GM23248 (cell line): ENCODE results near the gene SLC9A4. TPM values are rescaled to one million over a fixed set of nuclear protein-coding genes. Genes with fewer than 3 reads are reported as not detected.

Experiments
- DNase-seq: peaks from one replicate; pipeline ENCODE4 v3.0.0-alpha.2; 2015
- H2AFZ ChIP-seq: fragments of 200-600 bp; sonication (generic); 2 replicates; pipeline ENCODE4 v1.6.1; 2016; ENCODE audit warnings: antibody characterized with exemption
- H3F3A ChIP-seq: fragments of 200-600 bp; sonication (generic); 2 replicates; pipeline ENCODE4 v1.6.1; 2016; ENCODE audit warnings: mild to moderate bottlenecking, antibody characterized with exemption, mixed run types; ENCODE audit not compliant: insufficient read depth
- H3K27ac ChIP-seq: fragments of 200-600 bp; sonication (generic); 2 replicates; pipeline ENCODE4 v1.5.1; 2016; ENCODE audit warnings: mild to moderate bottlenecking
- H3K27me3 ChIP-seq: fragments of 200-600 bp; sonication (generic); replicated peaks from 2 replicates; pipeline ENCODE4 v1.6.1; 2016; ENCODE audit warnings: mild to moderate bottlenecking; ENCODE audit not compliant: insufficient read depth
- H3K36me3 ChIP-seq: fragments of 200-600 bp; sonication (generic); 2 replicates; pipeline ENCODE4 v1.6.1; 2016; ENCODE audit warnings: low read depth, mild to moderate bottlenecking
- H3K4me1 ChIP-seq: fragments of 200-600 bp; sonication (generic); 2 replicates; pipeline ENCODE4 v1.6.1; 2016; ENCODE audit warnings: mild to moderate bottlenecking; ENCODE audit not compliant: insufficient read depth
- H3K4me2 ChIP-seq: fragments of 200-600 bp; sonication (generic); one replicate; pipeline ENCODE4 v1.6.1; 2016; ENCODE audit warnings: mild to moderate bottlenecking; ENCODE audit not compliant: unreplicated experiment
- H3K4me3 ChIP-seq: fragments of 200-600 bp; sonication (generic); 2 replicates; pipeline ENCODE4 v1.5.1; 2016; ENCODE audit warnings: mild to moderate bottlenecking
- H3K79me2 ChIP-seq: fragments of 200-600 bp; sonication (generic); 2 replicates; pipeline ENCODE4 v1.6.1; 2016; ENCODE audit warnings: mild to moderate bottlenecking; ENCODE audit not compliant: insufficient read depth
- H3K9ac ChIP-seq: fragments of 200-600 bp; sonication (generic); 2 replicates; pipeline ENCODE4 v1.6.1; 2016; ENCODE audit warnings: mild to moderate bottlenecking
- H3K9me2 ChIP-seq: fragments of 200-600 bp; sonication (generic); 2 replicates; pipeline ENCODE4 v1.6.1; 2016; ENCODE audit warnings: mixed run types, mild to moderate bottlenecking, moderate library complexity; ENCODE audit not compliant: insufficient read depth
- H3K9me3 ChIP-seq: fragments of 200-600 bp; sonication (generic); one replicate; pipeline ENCODE4 v1.6.1; 2017; ENCODE audit warnings: low read depth
- H4K20me1 ChIP-seq: fragments of 200-600 bp; sonication (generic); 2 replicates; pipeline ENCODE4 v1.6.0; 2016; ENCODE audit not compliant: insufficient read depth
- EZH2 ChIP-seq: fragments of 200-600 bp; sonication (generic); IDR thresholded peaks from 2 replicates; pipeline ENCODE4 v1.6.1; 2018; ENCODE audit warnings: antibody characterized with exemption, mild to moderate bottlenecking; ENCODE audit not compliant: insufficient read depth, poor library complexity, severe bottlenecking
- EZH2phosphoT487 ChIP-seq: fragments of 200-600 bp; sonication (generic); IDR thresholded peaks from 2 replicates; pipeline ENCODE4 v1.6.1; 2018; ENCODE audit warnings: antibody characterized with exemption, moderate library complexity, mild to moderate bottlenecking, low read depth; ENCODE audit not compliant: insufficient read depth
- WGBS, 2 experiments: methylation state at CpG; one replicate each; pipeline ENCODE4 v1.1.6; 2015 to 2017; ENCODE audit warnings: low lambda C conversion rate in 2 of 2, low coverage in 1 of 2; ENCODE audit errors: missing lambda C conversion rate in 2 of 2; 5-methylcytosine and 5-hydroxymethylcytosine counted together
- in situ Hi-C: fragments of 300-500 bp; cut with MboI; formaldehyde crosslinking; loops from 2 replicates; pipeline ENCODE4 v1.15.0; 2020
- polyA plus RNA-seq: library from polyadenylated mRNA; unstranded; fragments of >200 nt; fragmentation: Nextera tagmentation; extraction: Ambion mirVana; gene quantifications from 2 replicates; pipeline ENCODE4 v1.2.1, GENCODE V29; 2016
- total RNA-seq: library from RNA; depleted of rRNA; stranded (reverse); fragments of >200 nt; shearing (Covaris generic); gene quantifications from 2 replicates; pipeline ENCODE4 v1.2.3, GENCODE V29; 2014

The SLC9A4 gene
- total and polyA plus RNA-seq, 2 experiments from 2014 or later: not detected

DNA sequence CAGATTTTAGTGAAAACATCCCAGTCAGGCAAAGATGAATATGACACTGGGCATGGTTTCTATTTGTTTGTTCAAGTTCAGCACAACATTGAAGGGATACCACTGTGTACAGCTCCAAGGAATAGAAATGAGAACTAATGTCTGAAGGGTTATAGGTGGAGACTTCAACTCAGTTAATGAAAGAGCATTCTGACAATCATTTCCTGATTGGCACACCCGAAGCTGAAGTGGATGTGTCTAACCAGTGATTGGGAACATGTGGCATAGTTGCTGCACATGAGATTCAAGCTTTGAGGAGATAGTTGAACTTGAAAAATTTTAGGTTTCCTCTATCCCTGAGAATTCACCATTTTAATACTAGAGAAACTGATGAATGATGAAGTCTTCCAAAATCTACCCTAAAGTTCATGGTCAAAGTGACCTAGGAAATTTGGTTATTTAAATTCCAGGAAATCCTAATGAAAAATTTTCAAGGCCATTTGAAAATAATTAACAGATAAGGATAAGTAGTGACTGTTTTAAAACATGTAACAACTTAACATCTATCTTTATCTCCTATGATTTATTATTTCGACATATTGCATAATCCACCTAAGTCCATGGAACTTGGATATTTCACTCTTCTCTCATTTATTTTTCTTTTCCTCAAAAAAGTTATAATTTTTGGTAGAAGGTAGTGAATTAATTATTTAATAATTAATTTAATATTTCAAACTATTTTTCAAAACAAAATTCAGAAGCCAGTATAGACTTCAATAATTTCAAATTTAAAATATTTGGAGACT, 38.0 kb downstream of the SLC9A4 start:
- Histone ChIP-seq H2AFZ (no peak overlapping the region), H3K9ac (no peak overlapping the region), H3K27me3 (peaks cover 4% of the 10 kb centered on the region), H3K27ac (no peak overlapping the region), H3K4me3 (no peak overlapping the region), H4K20me1 (no peaks in the 10 kb centered on the region), H3K9me2 (no peaks in the 10 kb centered on the region), H3K79me2 (no peaks in the 10 kb centered on the region), H3K4me1 (peaks cover 12% of the 10 kb centered on the region), H3K4me2 (no peak overlapping the region), H3K36me3 (no peaks in the 10 kb centered on the region), H3K9me3 (no peaks in the 10 kb centered on the region), H3F3A (peaks cover 11% of the 10 kb centered on the region)
- TF ChIP-seq EZH2phosphoT487 (no peak), EZH2 (no peak)
- 32 to 38% methylated on average over 2 of the region's 2 CpGs for WGBS, 2 experiments
- DNase-seq: no peak
- in situ Hi-C loops: no loop called here

DNA sequence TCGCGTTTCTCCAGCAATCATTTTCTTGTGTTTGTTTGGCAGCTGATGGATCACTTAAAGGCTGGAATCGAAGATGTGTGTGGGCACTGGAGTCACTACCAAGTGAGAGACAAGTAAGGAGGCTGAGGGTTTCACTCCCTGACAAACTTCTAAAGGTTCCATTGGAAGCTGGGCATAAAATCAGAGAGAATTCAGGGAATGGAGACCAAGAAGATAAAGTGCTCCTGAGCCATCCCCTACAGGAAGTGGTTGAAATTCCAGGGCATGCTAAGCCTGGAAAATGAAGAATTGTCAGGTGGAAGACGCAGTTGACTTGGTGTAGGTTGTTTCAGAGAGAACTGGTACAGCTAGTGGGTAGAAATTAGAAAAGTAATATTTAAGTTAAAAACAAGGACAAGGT, 39.1 kb downstream of the SLC9A4 start:
- H3K9ac ChIP-seq: no peak overlapping the region
- H2AFZ ChIP-seq: no peak overlapping the region
- H3K79me2 ChIP-seq: no peaks in the 10 kb centered on the region
- no peaks in the 10 kb centered on the region for H3K9me2 ChIP-seq
- in situ Hi-C loops: no loop called here
- 79 to 82% methylated on average over 4 of the region's 4 CpGs for WGBS, 2 experiments
- peaks cover 12% of the 10 kb centered on the region for H3K4me1 ChIP-seq
- DNase-seq: no peak
- peaks cover 4% of the 10 kb centered on the region for H3K27me3 ChIP-seq
- H3K4me2 ChIP-seq: no peak overlapping the region
- H3F3A ChIP-seq: peaks cover 11% of the 10 kb centered on the region
- H3K4me3 ChIP-seq: no peak overlapping the region
- TF ChIP-seq EZH2phosphoT487: no peak
- no peak for TF ChIP-seq EZH2
- H3K36me3 ChIP-seq: no peaks in the 10 kb centered on the region
- no peak overlapping the region for H3K27ac ChIP-seq
- H3K9me3 ChIP-seq: no peaks in the 10 kb centered on the region
- no peaks in the 10 kb centered on the region for H4K20me1 ChIP-seq

DNA sequence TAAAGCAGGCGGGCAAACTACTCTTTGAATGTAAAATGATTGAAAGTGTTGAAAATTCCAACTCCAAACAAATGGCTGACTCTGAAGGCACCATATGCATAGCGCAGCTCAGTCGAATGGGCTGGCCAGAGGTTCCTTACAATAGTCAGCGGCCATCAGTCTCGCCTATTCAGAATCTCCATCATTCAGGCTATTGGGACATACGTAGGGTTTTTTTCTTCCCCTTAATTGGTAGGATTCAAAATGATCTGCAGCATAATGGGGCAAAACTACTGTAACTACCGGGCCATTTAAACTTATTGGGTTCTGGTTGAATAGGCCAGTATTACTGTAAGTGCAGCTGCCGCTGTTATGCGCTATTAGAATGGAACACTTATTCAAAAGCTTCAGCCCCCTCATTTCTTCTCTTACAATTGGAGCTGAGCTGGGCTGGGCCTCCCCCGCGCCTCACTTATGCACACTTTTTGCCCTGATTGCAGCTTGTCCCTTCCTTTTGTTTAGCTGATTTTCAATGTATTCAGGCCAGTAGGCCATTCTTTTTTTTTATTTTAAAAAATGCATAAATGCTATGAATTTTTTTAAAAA, 40.4 kb downstream of the SLC9A4 start:
- Histone ChIP-seq H3K9ac (no peak overlapping the region), H3K27me3 (peaks cover 4% of the 10 kb centered on the region), H3K4me1 (peaks cover 12% of the 10 kb centered on the region), H3K79me2 (no peaks in the 10 kb centered on the region), H3K4me2 (peak overlapping the region; percentile 40), H2AFZ (no peak overlapping the region), H4K20me1 (no peaks in the 10 kb centered on the region), H3K9me3 (no peaks in the 10 kb centered on the region), H3K36me3 (no peaks in the 10 kb centered on the region), H3K27ac (no peak overlapping the region), H3K4me3 (no peak overlapping the region), H3K9me2 (no peaks in the 10 kb centered on the region), H3F3A (peaks cover 11% of the 10 kb centered on the region)
- in situ Hi-C loops: no loop called here
- 93% methylated on average over 11 of the region's 11 CpGs for WGBS, 2 experiments
- DNase-seq: no peak
- TF ChIP-seq EZH2phosphoT487 (no peak), EZH2 (no peak)

DNA sequence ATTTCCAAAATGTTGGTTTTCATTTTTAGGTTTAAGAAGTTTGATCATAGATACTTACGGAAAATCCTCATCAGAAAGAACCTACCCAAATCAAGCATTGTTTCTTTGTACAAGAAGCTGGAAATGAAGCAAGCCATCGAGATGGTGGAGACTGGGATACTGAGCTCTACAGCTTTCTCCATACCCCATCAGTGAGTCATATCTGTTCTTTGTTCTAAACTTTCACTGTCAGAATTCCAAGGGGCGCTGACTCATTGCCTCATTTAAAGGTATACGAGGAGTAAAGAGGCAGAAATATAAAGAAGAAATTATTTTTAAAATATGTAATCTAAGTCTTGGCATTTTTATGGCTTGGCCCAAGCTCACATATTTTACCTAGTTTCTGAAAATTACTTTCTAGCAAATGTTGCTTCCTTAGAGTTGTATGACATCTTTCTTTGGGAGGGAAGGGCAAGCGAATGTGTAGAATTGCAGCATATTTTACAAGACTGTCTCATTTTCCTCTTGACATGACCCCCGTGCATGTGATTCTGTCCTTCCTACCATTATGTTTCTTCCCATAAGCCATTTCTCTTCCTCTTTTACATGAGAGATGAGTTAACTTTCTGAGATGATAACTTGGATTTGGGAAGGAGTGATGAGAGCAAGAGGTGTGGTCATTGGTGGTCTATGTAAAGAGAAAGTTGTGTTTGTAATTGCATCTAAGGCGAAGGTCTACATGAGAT, 41.2 kb downstream of the SLC9A4 start:
- in situ Hi-C loops: no loop called here
- Histone ChIP-seq H3K9ac (no peak overlapping the region), H3K9me2 (no peaks in the 10 kb centered on the region), H3K36me3 (no peaks in the 10 kb centered on the region), H3K27me3 (peaks cover 8% of the 10 kb centered on the region), H3F3A (peaks cover 11% of the 10 kb centered on the region), H3K4me2 (peak overlapping the region; percentile 40), H3K4me3 (no peak overlapping the region), H3K4me1 (peaks cover 12% of the 10 kb centered on the region), H3K27ac (no peak overlapping the region), H3K9me3 (no peaks in the 10 kb centered on the region), H2AFZ (peak overlapping the region; percentile 4; the same call in 1 of the 2 replicates), H4K20me1 (no peaks in the 10 kb centered on the region), H3K79me2 (no peaks in the 10 kb centered on the region)
- DNase-seq: peak; percentile 92
- WGBS, 2 experiments: 35 to 37% methylated on average over 7 of the region's 7 CpGs
- no peak for TF ChIP-seq EZH2phosphoT487
- TF ChIP-seq EZH2: no peak
